ENCODE data around the gene SGSM1.

- TF ChIP-seq CTCF (IDR thresholded peaks at IDR 0.05; ENCODE audit: borderline replicate concordance, extremely low read depth, low read length, poor library complexity, severe bottlenecking) (no peak), EZH2 (IDR thresholded peaks at IDR 0.05; ENCODE audit: borderline replicate concordance, low read depth, low read length, severe bottlenecking) (no peak)
Measured at GRCh38 chr22:24761888-24762675, 43.9 kb upstream of the SGSM1 start.

Measured in DND-41 (cell line).